Measurements from ENCODE around the gene SCNN1A.

SCNN1A gene

GRCh38 chr12:6315704-6316597 lies 59.4 kb downstream of the SCNN1A start:
- no peak for DNase-seq

GRCh38 chr12:6315184-6315583 lies 60.2 kb downstream of the SCNN1A start:
- DNase-seq, result no peak

GRCh38 chr12:6314776-6315175 lies 60.6 kb downstream of the SCNN1A start:
- DNase-seq, result no peak

GRCh38 chr12:6313326-6313940 lies 61.9 kb downstream of the SCNN1A start:
- DNase-seq, result no peak

GRCh38 chr12:6312529-6313325 lies 62.6 kb downstream of the SCNN1A start:
- DNase-seq, result no peak

GRCh38 chr12:6311822-6312528 lies 63.4 kb downstream of the SCNN1A start:
- DNase-seq, result no peak

GRCh38 chr12:6310771-6311610 lies 64.4 kb downstream of the SCNN1A start:
- DNase-seq, result no peak

GRCh38 chr12:6307529-6307928 lies 67.8 kb downstream of the SCNN1A start:
- DNase-seq, result no peak

GRCh38 chr12:6306599-6307220 lies 68.7 kb downstream of the SCNN1A start:
- DNase-seq, result no peak

- no peak for DNase-seq
These were observed 69.2 kb downstream of the SCNN1A start for GRCh38 chr12:6306151-6306550.

- no peak for DNase-seq
These were observed 72.3 kb downstream of the SCNN1A start for GRCh38 chr12:6303071-6303470.

- DNase-seq, result no peak
These were observed 72.7 kb downstream of the SCNN1A start for GRCh38 chr12:6302621-6303020.

GRCh38 chr12:6301721-6302120 lies 73.6 kb downstream of the SCNN1A start:
- no peak for DNase-seq

- no peak for DNase-seq
These were observed 78.2 kb downstream of the SCNN1A start for GRCh38 chr12:6297170-6297569.

Data from midbrain (tissue), 1 donor.